Skeletal muscle tissue (tissue), 4 donors: Measurements from ENCODE around the gene IL4I1. TPM values are rescaled to one million over a fixed set of nuclear protein-coding genes. Genes with fewer than 3 reads are reported as not detected.

ENCODE experiments used
- H3K27ac ChIP-seq: one replicate; pipeline ENCODE4 v1.7.0; 2013; ENCODE audit warnings: mild to moderate bottlenecking, low read depth, low read length, inconsistent platforms
- H3K27me3 ChIP-seq, 3 donors: one replicate each; pipeline ENCODE4 v1.7.0; 2013; ENCODE audit warnings: low read length in 3 of 3; ENCODE audit not compliant: control insufficient read depth in 3 of 3, insufficient read depth in 3 of 3
- H3K36me3 ChIP-seq, 3 donors: one replicate each; pipeline ENCODE4 v1.7.0; 2013; ENCODE audit warnings: low read length in 3 of 3; ENCODE audit not compliant: control insufficient read depth in 3 of 3, insufficient read depth in 3 of 3
- H3K4me1 ChIP-seq, 3 donors: one replicate each; pipeline ENCODE4 v1.7.0; 2013; ENCODE audit warnings: low read length in 3 of 3, mild to moderate bottlenecking in 3 of 3; ENCODE audit not compliant: control insufficient read depth in 3 of 3, insufficient read depth in 3 of 3
- H3K4me3 ChIP-seq, 3 donors: one replicate each; pipeline ENCODE4 v1.7.0; 2013; ENCODE audit warnings: low read length in 3 of 3
- H3K9ac ChIP-seq, 3 donors: one replicate each; pipeline ENCODE4 v1.7.0; 2013; ENCODE audit warnings: low read length in 3 of 3, mild to moderate bottlenecking in 3 of 3, moderate library complexity in 2 of 3, low read depth in 1 of 3
- H3K9me3 ChIP-seq, 3 donors: one replicate each; pipeline ENCODE4 v1.7.0; 2013; ENCODE audit warnings: low read length in 3 of 3; ENCODE audit not compliant: control insufficient read depth in 3 of 3
- total RNA-seq: library from RNA; depleted of rRNA; stranded (reverse); fragments of >200 nt; gene quantifications from one replicate; pipeline ENCODE4 v1.2.3, GENCODE V29; 2014
- donor health status: Osteomylitis.

IL4I1 gene
- total RNA-seq, 1 donor from 2014 or later = 0.52 TPM

DNA sequence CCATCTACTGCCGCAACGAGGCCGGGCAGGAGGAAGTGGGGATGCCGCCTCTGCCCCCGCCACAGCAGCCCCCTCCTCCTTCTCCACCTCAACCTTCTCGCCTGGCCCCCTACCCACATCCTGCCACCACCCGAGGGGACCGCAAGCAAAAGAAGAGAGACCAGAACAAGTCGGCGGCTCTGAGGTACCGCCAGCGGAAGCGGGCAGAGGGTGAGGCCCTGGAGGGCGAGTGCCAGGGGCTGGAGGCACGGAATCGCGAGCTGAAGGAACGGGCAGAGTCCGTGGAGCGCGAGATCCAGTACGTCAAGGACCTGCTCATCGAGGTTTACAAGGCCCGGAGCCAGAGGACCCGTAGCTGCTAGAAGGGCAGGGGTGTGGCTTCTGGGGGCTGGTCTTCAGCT lies 36.0 kb upstream of the IL4I1 start:
- Histone ChIP-seq H3K36me3 (peaks cover 0 to 6% (median 2%) of the 10 kb centered on the region in 3 donors), H3K27me3 (no peaks in the 10 kb centered on the region), H3K9ac (no peak overlapping the region), H3K27ac (no peak overlapping the region), H3K4me1 (peaks cover 10 to 19% (median 10%) of the 10 kb centered on the region in 3 donors), H3K9me3 (no peaks in the 10 kb centered on the region), H3K4me3 (no peak overlapping the region)

DNA sequence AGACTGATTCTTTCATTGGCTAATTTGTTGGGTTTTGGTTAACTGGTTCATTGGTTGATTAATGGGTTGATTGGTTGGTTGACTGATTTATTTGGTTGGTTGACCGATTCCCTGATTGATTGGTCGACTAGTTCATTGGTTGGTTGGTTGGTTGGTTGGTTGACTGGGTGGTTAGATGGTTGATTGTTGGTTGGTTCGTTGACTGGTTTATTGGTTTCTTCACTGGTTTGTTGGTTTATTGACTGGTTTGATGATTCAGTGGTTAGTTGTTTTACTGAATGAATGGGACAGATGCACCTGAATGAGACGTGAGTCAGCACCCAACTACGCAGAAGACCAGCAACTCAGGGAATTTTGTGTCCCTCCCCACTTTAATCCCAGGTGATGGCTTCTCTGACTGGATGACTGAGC lies 35.4 kb upstream of the IL4I1 start:
- H3K9ac ChIP-seq = no peak overlapping the region
- H3K27ac ChIP-seq = no peak overlapping the region
- peaks cover 6 to 12% (median 9%) of the 10 kb centered on the region in 3 donors for H3K36me3 ChIP-seq
- peaks cover 15 to 23% (median 17%) of the 10 kb centered on the region in 3 donors for H3K4me1 ChIP-seq
- H3K4me3 ChIP-seq = no peak overlapping the region
- no peaks in the 10 kb centered on the region for H3K9me3 ChIP-seq
- H3K27me3 ChIP-seq = no peaks in the 10 kb centered on the region

DNA sequence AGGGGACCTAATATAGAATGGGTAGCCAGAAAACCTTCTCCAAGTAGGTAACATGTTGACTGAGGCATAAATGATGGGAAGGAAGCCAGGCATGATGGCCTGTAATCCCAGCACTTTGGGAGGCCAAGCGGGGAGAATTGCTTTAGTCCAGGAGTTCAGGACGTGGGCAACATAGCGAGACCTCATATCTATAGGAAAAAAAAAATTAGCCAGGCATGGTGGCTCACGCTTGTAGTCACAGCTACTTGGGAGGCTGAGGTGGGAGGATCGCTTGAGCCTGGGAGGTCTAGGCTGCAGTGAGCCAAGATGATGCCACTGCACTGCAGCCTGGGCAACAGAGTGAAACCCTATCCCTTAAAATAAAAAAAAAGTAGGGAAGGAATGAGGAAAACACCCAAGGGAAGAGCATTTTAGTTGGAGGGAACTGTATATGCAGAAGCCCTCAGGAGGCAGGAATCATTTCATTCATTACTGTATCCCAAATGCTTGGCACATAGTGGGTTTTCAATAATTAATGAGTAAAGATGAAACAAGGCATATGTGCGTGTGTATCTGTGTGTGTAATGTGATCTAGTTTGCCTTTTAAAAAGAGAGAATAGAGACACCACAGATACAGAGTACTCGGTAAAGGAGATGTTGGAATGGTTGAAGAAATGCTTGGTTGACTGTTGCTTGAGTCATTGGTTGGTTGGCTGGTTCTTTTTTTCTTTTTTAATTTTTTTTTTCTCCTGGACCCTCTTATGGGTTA lies 34.8 kb upstream of the IL4I1 start:
- H3K27me3 ChIP-seq = no peaks in the 10 kb centered on the region
- H3K9ac ChIP-seq = no peak overlapping the region
- H3K4me3 ChIP-seq = no peak overlapping the region
- H3K27ac ChIP-seq = no peak overlapping the region
- no peaks in the 10 kb centered on the region for H3K9me3 ChIP-seq
- H3K36me3 ChIP-seq = peaks cover 10 to 15% (median 11%) of the 10 kb centered on the region in 3 donors
- H3K4me1 ChIP-seq = peaks cover 17 to 29% (median 18%) of the 10 kb centered on the region in 3 donors

- Histone ChIP-seq H3K36me3 (peaks cover 10 to 17% (median 11%) of the 10 kb centered on the region in 3 donors), H3K9ac (no peak overlapping the region), H3K27me3 (no peaks in the 10 kb centered on the region), H3K27ac (peak overlapping the region; percentile 88), H3K4me1 (peaks cover 17 to 30% (median 18%) of the 10 kb centered on the region in 3 donors), H3K4me3 (peak overlapping the region in 2 of 3 donors; percentile 88 to 95), H3K9me3 (no peaks in the 10 kb centered on the region)
These were observed 33.9 kb upstream of the IL4I1 start for GRCh38 chr19:49930483-49931011.

DNA sequence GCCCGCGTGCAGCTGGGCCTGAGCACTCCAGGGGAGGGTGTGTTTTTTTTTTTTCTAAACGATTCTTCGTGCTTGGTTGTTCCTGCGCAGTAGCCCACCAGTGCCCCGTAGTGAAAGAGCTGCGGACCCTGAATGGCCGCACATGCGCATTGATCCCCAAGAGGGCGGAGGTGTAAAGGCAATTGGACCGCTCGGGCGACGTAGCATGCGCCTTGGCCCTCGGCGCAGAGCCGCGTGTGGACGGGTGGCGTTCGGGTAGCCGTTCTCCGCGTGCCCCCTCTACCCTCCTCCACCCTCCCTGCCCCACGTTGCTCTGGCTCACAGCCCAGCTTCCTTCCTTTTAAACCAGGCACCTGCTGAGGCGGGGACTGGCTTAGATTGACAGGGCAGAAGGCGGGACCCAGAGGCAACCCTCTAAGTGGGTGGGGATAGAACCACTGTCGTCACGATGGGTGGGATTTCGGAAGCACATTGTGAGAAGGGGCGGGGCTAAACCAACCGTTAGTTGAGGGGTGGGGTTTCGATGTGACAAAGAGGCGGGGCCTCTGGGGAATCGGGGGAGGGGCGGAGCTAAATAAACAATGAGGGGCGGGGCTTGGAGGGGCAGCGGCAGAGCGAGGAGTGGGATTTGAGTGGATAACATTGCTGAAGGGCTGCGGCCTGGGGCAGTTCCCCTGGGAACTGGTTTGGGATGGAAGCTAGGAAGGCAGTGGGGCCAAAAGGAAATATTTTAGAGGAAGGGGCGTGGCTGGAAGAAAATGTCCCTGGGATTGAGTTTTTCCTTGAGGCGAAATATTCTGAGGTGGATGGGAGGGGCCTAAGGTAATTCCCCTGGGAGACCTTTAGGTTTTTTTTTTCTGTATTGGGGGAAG lies 33.2 kb upstream of the IL4I1 start:
- peak overlapping the region; percentile 88 to 95 (median 88) for H3K4me3 ChIP-seq
- H3K27ac ChIP-seq = peak overlapping the region; percentile 88
- peak overlapping the region; percentile 88 to 98 (median 91) for H3K9ac ChIP-seq
- H3K27me3 ChIP-seq = no peaks in the 10 kb centered on the region
- H3K4me1 ChIP-seq = peaks cover 17 to 34% (median 22%) of the 10 kb centered on the region in 3 donors
- peaks cover 10 to 17% (median 11%) of the 10 kb centered on the region in 3 donors for H3K36me3 ChIP-seq
- H3K9me3 ChIP-seq = no peaks in the 10 kb centered on the region

DNA sequence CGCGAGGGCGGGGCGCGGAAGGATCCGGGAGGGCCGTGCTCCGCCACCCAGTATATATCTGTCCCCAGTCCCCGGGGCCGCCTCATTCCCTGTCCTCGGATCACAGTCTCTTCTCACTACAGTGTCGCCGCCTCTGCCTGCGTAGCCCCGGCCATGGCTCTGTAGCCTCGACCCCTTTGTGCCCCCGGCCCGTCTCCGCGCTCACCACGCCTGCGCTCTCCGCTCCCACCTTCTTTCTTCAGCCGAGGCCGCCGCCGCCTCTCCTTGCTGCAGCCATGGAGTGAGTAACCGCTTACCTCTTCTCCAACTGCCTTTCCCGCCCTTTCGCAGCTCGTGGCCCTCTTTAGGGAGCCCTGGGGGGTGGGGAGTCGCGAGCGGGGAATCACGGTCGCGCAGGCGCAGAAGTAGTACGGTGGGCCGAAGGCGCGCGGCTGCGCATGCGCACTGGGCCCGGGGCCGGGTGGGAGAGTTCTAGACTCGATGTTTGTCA lies 32.5 kb upstream of the IL4I1 start, which contains the start of the genes ATF5 and NUP62:
Gene ATF5 (plus strand): TSS at position 85 of the 490 bp plus-strand sequence. CDS start 1,646 bp downstream, outside the sequence.
Gene NUP62 (minus strand): TSS at position 384 of the 490 bp plus-strand sequence. CDS start 19,697 bp downstream, outside the sequence.
- Histone ChIP-seq H3K4me1 (peaks cover 23 to 40% (median 26%) of the 10 kb centered on the region in 3 donors), H3K27me3 (no peaks in the 10 kb centered on the region), H3K36me3 (peaks cover 10 to 17% (median 12%) of the 10 kb centered on the region in 3 donors), H3K27ac (peak within 1 kb of the TSS; percentile 88), H3K4me3 (peak within 1 kb of the TSS; percentile 88 to 95 (median 88)), H3K9ac (peak within 1 kb of the TSS; percentile 88 to 98 (median 91)), H3K9me3 (no peaks in the 10 kb centered on the region)

GRCh38 chr19:49927526-49928264 lies 31.0 kb upstream of the IL4I1 start:
- H3K27ac ChIP-seq = peak overlapping the region; percentile 88
- peaks cover 25 to 53% (median 32%) of the 10 kb centered on the region in 3 donors for H3K4me1 ChIP-seq
- peak overlapping the region; percentile 4 to 20 (median 7) for H3K9ac ChIP-seq
- peak overlapping the region; percentile 9 to 45 (median 23) for H3K4me3 ChIP-seq
- no peaks in the 10 kb centered on the region for H3K9me3 ChIP-seq
- no peaks in the 10 kb centered on the region for H3K27me3 ChIP-seq
- peaks cover 19 to 29% (median 19%) of the 10 kb centered on the region in 3 donors for H3K36me3 ChIP-seq

GRCh38 chr19:49926515-49926914 lies 29.8 kb upstream of the IL4I1 start:
- H3K4me3 ChIP-seq = no peak overlapping the region
- no peaks in the 10 kb centered on the region for H3K27me3 ChIP-seq
- H3K9ac ChIP-seq = no peak overlapping the region
- no peaks in the 10 kb centered on the region for H3K9me3 ChIP-seq
- no peak overlapping the region for H3K27ac ChIP-seq
- peaks cover 19 to 32% (median 23%) of the 10 kb centered on the region in 3 donors for H3K36me3 ChIP-seq
- peaks cover 29 to 63% (median 40%) of the 10 kb centered on the region in 3 donors for H3K4me1 ChIP-seq

GRCh38 chr19:49925486-49925885 lies 28.8 kb upstream of the IL4I1 start:
- Histone ChIP-seq H3K36me3 (peaks cover 19 to 30% (median 26%) of the 10 kb centered on the region in 3 donors), H3K4me1 (peaks cover 29 to 62% (median 40%) of the 10 kb centered on the region in 3 donors), H3K9me3 (no peaks in the 10 kb centered on the region), H3K27ac (no peak overlapping the region), H3K4me3 (no peak overlapping the region), H3K9ac (no peak overlapping the region), H3K27me3 (no peaks in the 10 kb centered on the region)
